LNCAP (cell line): ENCODE measurements around the gene ADAM17.

Experiments used
- TF ChIP-seq, protein P1 (sequence below): fragments of 450-650 bp; IDR thresholded peaks from 2 replicates; pipeline ENCODE4 v1.5.1; 2017; ENCODE audit warnings: mild to moderate bottlenecking

Gene ADAM17

DNA sequence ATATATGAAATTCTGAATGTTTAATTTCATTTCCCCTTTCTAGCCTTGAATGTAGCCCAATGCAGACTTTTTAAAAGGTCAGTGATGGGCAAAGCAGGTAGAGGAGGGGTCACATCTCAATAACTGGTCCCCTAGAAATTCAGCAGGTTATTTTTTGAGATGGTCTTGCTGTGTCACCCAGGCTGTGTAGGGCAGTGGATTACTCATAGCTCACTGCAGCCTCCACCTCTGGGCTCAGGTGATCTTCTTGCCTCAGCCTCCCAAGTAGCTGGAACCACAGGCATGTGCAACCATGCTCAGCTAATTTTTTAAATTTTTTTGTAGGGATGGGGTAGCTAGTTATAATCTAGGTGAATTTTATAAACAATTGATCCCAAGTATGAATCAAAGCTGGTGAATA lies 72.5 kb downstream of the ADAM17 start:
- TF ChIP-seq, protein P1, sequence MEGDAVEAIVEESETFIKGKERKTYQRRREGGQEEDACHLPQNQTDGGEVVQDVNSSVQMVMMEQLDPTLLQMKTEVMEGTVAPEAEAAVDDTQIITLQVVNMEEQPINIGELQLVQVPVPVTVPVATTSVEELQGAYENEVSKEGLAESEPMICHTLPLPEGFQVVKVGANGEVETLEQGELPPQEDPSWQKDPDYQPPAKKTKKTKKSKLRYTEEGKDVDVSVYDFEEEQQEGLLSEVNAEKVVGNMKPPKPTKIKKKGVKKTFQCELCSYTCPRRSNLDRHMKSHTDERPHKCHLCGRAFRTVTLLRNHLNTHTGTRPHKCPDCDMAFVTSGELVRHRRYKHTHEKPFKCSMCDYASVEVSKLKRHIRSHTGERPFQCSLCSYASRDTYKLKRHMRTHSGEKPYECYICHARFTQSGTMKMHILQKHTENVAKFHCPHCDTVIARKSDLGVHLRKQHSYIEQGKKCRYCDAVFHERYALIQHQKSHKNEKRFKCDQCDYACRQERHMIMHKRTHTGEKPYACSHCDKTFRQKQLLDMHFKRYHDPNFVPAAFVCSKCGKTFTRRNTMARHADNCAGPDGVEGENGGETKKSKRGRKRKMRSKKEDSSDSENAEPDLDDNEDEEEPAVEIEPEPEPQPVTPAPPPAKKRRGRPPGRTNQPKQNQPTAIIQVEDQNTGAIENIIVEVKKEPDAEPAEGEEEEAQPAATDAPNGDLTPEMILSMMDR = no peak

DNA sequence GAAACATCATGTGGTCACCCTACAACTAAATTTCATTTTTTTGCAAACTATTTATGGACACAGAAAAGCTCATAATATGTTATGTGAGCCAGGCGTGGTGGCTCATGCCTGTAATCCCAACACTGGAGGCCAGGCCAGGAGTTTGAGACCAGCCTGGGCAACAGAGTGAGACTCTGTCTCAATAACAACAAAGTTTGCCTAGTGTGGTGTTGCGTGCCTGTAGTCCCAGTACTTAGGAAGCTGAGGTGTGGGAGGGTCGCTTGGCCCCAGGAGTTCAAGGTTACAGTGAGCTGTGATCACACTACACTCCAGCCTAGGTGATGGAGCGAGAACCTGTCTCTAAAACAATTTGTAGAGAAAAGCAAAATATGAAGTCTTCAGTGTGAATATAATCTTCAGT lies 75.5 kb downstream of the ADAM17 start:
- TF ChIP-seq, protein P1 = no peak

DNA sequence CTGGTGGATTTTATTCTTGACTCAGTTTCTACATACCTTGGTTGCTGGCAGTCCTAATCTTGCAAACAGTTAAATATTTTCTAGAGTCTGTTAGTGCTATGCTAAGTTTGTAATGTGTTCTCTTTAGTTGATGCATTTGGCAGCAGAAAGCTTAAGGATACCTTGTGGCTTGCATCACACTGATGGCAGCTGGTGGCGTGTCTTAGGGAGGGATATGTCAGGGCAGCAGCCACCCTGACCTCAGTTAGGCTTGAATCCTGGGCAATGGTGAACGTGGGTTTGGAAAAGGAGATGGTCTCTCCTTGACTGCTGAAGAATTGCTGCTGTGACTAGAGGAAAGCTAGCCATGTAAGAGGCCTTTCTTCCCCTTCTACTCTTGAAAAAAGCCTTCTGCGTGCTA lies 77.1 kb downstream of the ADAM17 start:
- TF ChIP-seq, protein P1 = no peak

DNA sequence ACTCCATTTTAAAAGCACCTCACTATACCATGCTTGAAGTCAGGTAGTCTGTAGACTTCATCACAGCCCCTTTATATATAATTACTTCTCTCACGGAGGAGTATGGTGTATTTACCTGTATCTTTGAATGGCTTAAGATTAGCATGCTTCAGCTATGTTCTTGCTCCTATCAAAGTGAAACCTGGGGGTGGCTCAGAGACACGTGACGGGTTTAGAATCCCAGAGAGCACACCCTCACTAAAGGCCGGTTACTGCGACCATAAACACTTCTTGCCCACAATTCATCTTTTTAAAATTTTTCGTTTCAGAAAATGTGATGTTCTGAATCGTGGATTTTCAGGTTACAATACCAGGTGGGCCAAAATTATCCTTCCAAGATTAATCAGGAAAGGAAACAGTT lies 77.7 kb downstream of the ADAM17 start:
- TF ChIP-seq, protein P1 = no peak

DNA sequence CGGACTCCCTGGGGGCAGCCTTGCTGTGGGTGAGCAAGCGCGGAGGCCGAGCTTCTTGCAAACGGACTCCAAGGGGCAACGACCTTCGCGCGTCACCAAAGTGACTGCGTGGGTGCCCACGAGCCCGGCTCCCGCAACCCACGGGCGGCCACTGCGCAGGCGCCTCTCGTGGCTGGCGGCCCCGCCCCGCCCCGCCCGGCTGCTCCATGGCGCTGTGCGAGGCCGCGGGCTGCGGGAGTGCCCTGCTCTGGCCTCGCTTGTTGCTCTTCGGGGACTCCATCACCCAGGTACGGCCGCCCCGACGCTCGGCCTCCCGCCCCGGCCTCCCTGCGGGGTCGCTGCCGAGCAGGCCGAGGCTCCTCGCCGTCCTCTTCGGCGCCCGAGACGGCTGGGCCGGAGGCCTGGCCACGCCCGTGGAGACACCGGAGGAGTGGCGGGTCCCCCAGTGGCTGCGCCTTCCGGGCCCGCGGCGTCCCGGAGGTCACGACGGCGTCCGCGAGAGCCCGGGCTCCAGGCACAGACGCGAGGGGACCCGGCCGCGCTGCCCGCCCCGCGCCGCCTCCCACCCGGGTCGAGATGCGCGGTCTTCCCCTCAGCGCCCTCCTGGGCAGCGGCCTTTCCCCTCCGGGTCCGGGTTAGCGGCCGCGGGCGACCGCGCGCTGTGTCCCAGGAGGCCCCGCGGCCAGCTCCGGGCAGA lies 81.1 kb downstream of the ADAM17 start, which contains the start of gene IAH1:
TSS of gene IAH1 (plus strand) at position 191 of the 697 bp plus-strand sequence. CDS start at position 207, 16 bp downstream.
- TF ChIP-seq, protein P1 = no peak

DNA sequence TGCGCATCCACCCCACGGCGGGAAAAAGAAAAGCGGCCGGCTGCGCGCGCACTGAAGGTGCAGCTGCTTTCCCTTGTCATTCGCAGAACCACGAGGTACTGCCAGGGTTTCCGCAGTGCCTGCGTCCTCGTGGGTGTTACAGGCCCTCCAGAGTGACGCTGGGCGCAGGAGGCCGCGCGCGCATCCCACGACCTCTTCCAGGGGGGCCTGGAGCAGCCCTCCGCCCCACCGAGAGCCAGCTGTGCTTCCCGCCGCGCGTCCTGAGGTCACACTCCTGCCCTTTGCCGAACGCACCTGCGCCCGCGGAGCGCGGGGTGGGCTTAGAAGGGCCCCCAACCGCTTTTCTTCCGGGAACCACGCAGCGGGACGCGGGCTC lies 81.7 kb downstream of the ADAM17 start:
- TF ChIP-seq, protein P1 = no peak

DNA sequence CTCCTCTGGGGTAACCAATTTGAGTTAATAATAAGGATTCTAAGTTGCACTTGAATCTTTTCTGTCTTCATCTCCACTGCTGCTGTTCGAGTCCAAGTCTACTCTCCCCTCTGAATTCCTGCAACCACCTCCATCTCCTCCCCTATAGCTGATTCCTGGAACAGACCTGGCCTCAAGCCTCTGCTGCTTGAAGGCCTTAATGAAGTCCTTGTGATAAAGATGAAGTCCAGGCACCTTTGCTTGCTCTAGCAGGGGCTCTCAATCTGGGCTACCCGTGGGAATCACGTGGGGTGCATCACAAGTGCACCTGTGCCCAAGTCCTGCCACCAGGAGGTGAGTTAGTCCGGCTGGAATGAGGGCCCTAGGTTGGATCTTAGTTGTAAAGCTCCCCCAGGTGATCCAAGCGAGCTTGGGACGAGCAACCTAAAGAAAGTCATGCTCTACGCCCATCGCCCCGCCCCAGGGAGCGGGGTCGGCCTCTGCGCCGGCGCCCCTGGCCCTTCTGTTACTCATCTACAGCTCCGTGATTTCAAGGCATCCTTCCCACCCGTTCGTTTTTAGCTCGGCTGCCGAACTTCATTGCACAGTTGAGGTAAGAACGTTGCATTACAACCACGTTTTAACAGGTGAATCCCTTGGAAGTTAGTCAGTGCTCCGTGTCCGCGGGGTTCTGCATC lies 82.2 kb downstream of the ADAM17 start:
- TF ChIP-seq, protein P1 = no peak
